K562 (cell line): ENCODE results near the gene GNAQ. TPM values are rescaled to one million over a fixed set of nuclear protein-coding genes. Genes with fewer than 3 reads are reported as not detected.

Experiments used
- ATAC-seq: fragments of 200-7000 bp; cut with Tn5 transposase; 3 replicates; pipeline ENCODE4 v1.9.1; 2020; ENCODE audit warnings: moderate library complexity
- BruUV-seq: library from RNA; stranded (reverse); fragments of 400-500 nt; replicated peaks from 2 replicates; lab custom pipeline; 2021; lab: Mats Ljungman, UMichigan
- CTCF ChIA-PET: fragments of 300-600 bp; formaldehyde crosslinking; extraction: SDS; loops from one replicate; lab custom pipeline; 2021; ENCODE audit warnings: low intra/inter-chr PET ratio; lab: Yijun Ruan, JAX
- POLR2A ChIA-PET: fragments of 300-600, 350-650 bp; sonication (Branson Sonifier 250); formaldehyde crosslinking; extraction: SDS; loops from one replicate; lab custom pipeline; 2021; ENCODE audit warnings: antibody characterized with exemption, inconsistent platforms; lab: Yijun Ruan, JAX
- DNase-seq, 4 experiments: peaks; one replicate each; pipeline versions ENCODE4 v3.0.0 to v3.0.0-alpha.2; 2011 to 2018; ENCODE audit warnings: low spot score in 3 of 4, mixed read lengths in 3 of 4; ENCODE audit errors: extremely low read depth in 1 of 4
- FAIRE-seq: peaks from 2 replicates; lab custom pipeline; 2011; peaks lifted over from hg19 to GRCh38; lab: Jason Lieb, UNC
- H2AFZ ChIP-seq: 2 replicates; pipeline ENCODE4 v1.6.0; 2011; ENCODE audit warnings: low read depth, low read length, control low read depth, inconsistent platforms
- H3K27ac ChIP-seq: fragments of 200-600 bp; 3 replicates; pipeline ENCODE4 v1.8.0; 2011; ENCODE audit warnings: low read depth, mild to moderate bottlenecking, control low read depth, inconsistent platforms, low read length, moderate library complexity, mixed read lengths; ENCODE audit errors: extremely low read depth
- H3K27me3 ChIP-seq, 2 experiments: fragments of 300-600 bp in 1 of 2; 2 replicates in 1 of 2; 3 replicates in 1 of 2; pipeline versions ENCODE4 v1.6.0 to v1.8.0; 2011; ENCODE audit warnings: inconsistent platforms in 2 of 2, low read length in 2 of 2, mild to moderate bottlenecking in 1 of 2, mixed read lengths in 1 of 2, moderate library complexity in 1 of 2; ENCODE audit not compliant: control insufficient read depth in 2 of 2, insufficient read depth in 2 of 2
- H3K36me3 ChIP-seq: fragments of 300-600 bp; 3 replicates; pipeline ENCODE4 v1.8.0; 2011; ENCODE audit warnings: mild to moderate bottlenecking, low read length, inconsistent platforms; ENCODE audit not compliant: control insufficient read depth, insufficient read depth
- H3K4me1 ChIP-seq, 2 experiments: fragments of 200-600 bp in 1 of 2; replicated peaks in 1 of 2; 2 replicates in 1 of 2; 3 replicates in 1 of 2; pipeline versions ENCODE4 v1.5.1 to v1.8.0; 2011; ENCODE audit warnings: inconsistent platforms in 2 of 2, low read length in 2 of 2, mild to moderate bottlenecking in 1 of 2, mixed read lengths in 1 of 2, moderate library complexity in 1 of 2; ENCODE audit not compliant: control insufficient read depth in 2 of 2, insufficient read depth in 2 of 2
- H3K4me2 ChIP-seq: 2 replicates; pipeline ENCODE4 v1.6.1; 2011; ENCODE audit warnings: low read length, control low read depth, inconsistent platforms, mixed read lengths; ENCODE audit not compliant: insufficient read depth
- H3K4me3 ChIP-seq: fragments of 200-600 bp; sonication (generic), shearing (Covaris generic); 2 replicates; pipeline ENCODE4 v1.5.1; 2016; ENCODE audit warnings: control low read depth, inconsistent platforms
- H3K79me2 ChIP-seq: fragments of 200-600 bp; 3 replicates; pipeline ENCODE4 v1.8.0; 2011; ENCODE audit warnings: low read length, inconsistent platforms; ENCODE audit not compliant: control insufficient read depth, insufficient read depth
- H3K9ac ChIP-seq, 2 experiments: 2 replicates each; pipeline versions ENCODE4 v1.6.0 to v1.6.1; 2011; ENCODE audit warnings: low read depth in 2 of 2, low read length in 2 of 2, control low read depth in 1 of 2, inconsistent platforms in 1 of 2, mild to moderate bottlenecking in 1 of 2, mixed read lengths in 1 of 2; ENCODE audit not compliant: insufficient read depth in 1 of 2
- H3K9me1 ChIP-seq: one replicate; pipeline ENCODE4 v1.6.0; 2011; ENCODE audit warnings: inconsistent platforms, mild to moderate bottlenecking, low read length, moderate library complexity; ENCODE audit not compliant: control insufficient read depth, insufficient read depth
- H3K9me3 ChIP-seq: replicated peaks from 2 replicates; pipeline ENCODE4 v1.5.1; 2011; ENCODE audit warnings: low read depth, low read length, inconsistent platforms; ENCODE audit not compliant: control insufficient read depth, insufficient read depth
- H4K20me1 ChIP-seq: replicated peaks from 2 replicates; pipeline ENCODE4 v1.6.1; 2011; ENCODE audit warnings: low read length, inconsistent platforms, mixed read lengths; ENCODE audit not compliant: control insufficient read depth, insufficient read depth
- FOXJ2 ChIP-seq: fragments of 200-800 bp; sonication (Bioruptor generic); IDR thresholded peaks from 2 replicates; pipeline ENCODE4 v1.6.1; 2016; ENCODE audit warnings: missing genetic modification characterization, missing compliant biosample characterization
- ILK ChIP-seq: fragments of 450-650 bp; IDR thresholded peaks from 2 replicates; pipeline ENCODE4 v1.6.1; 2016; ENCODE audit warnings: missing genetic modification characterization, low read depth, mild to moderate bottlenecking, missing compliant biosample characterization, moderate library complexity, borderline replicate concordance
- LCOR ChIP-seq: sonication (generic); formaldehyde crosslinking; IDR thresholded peaks from 2 replicates; pipeline ENCODE4 v1.8.0; 2022; ENCODE audit warnings: mild to moderate bottlenecking, missing genetic modification reagents
- LEF1 ChIP-seq: fragments of 450-650 bp; IDR thresholded peaks from 2 replicates; pipeline ENCODE4 v1.6.1; 2016; ENCODE audit warnings: mild to moderate bottlenecking
- NFIC ChIP-seq: fragments of 450-650 bp; IDR thresholded peaks from 2 replicates; pipeline ENCODE4 v1.6.1; 2017; ENCODE audit warnings: mild to moderate bottlenecking, inconsistent platforms
- TCFL5 ChIP-seq: fragments of 250-450 bp; sonication (Bioruptor Pico); conservative IDR thresholded peaks from 2 replicates; pipeline ENCODE4 v1.6.1; 2021; ENCODE audit warnings: mild to moderate bottlenecking, moderate library complexity, matching md5 sums
- ZNF23 ChIP-seq: fragments of 250-450 bp; sonication (Bioruptor Pico); IDR thresholded peaks from 2 replicates; pipeline ENCODE4 v1.4.0; 2020; ENCODE audit warnings: mild to moderate bottlenecking
- ZNF79 ChIP-seq: fragments of 250-450 bp; sonication (Bioruptor Pico); IDR thresholded peaks from 2 replicates; pipeline ENCODE4 v1.4.0; 2020; ENCODE audit warnings: low read depth, mild to moderate bottlenecking, moderate library complexity
- WGBS: fragments of 100-300 bp; shearing (Covaris generic); methylation state at CpG from one replicate; pipeline ENCODE4 v1.1.6; 2016; ENCODE audit warnings: low coverage, mixed read lengths; ENCODE audit not compliant: insufficient coverage; ENCODE audit errors: missing lambda C conversion rate; 5-methylcytosine and 5-hydroxymethylcytosine counted together
- in situ Hi-C: fragments of 300-500 bp; cut with MboI; formaldehyde crosslinking; loops from 4 replicates; pipeline ENCODE4 v1.15.0; 2018; ENCODE audit warnings: inconsistent platforms, mixed read lengths
- intact Hi-C: fragments of 100-400 bp; cut with micrococcal nuclease; formaldehyde crosslinking; loops from 2 replicates; pipeline ENCODE4 v1.14.2; 2022
- polyA plus RNA-seq, 8 experiments: library from polyadenylated mRNA; depleted of rRNA in 4 of 8; stranded (reverse) in 5 of 8; unstranded in 3 of 8; fragments of >200 nt; fragmentation: Nextera tagmentation in 2 of 8; fragmentation: Illumina TruSeq in 1 of 8; extraction: Ambion mirVana in 2 of 8; extraction: Trizol in 1 of 8; gene quantifications; 2 replicates each; pipeline versions ENCODE4 v1.2.1 to v1.2.3, GENCODE V29; 2011 to 2014; ENCODE audit warnings: inconsistent platforms in 1 of 8, missing spikeins in 1 of 8
- total RNA-seq, 7 experiments: library from RNA; depleted of rRNA in 6 of 7; stranded (reverse); fragments of >200 nt in 6 of 7; fragmentation: Illumina TruSeq in 2 of 7; extraction: Trizol in 2 of 7; gene quantifications; 2 replicates each; pipeline versions ENCODE4 v1.2.1 to v1.2.3, GENCODE V29; 2011 to 2021; ENCODE audit warnings: low replicate concordance in 1 of 7
- TF ChIP-seq, protein P1 (sequence below), 2 experiments: fragments of 450-650 bp; formaldehyde crosslinking in 1 of 2; IDR thresholded peaks; 2 replicates each; pipeline versions ENCODE4 v1.4.0 to v1.6.1; 2014 to 2020; ENCODE audit warnings: mild to moderate bottlenecking in 2 of 2, borderline replicate concordance in 1 of 2, low read depth in 1 of 2

GNAQ gene
- total and polyA plus RNA-seq, 9 of the 15 experiments (the other 6 are each of a cell fraction or from before 2014, with no cell fraction given), result 4.8 to 27.9 (median 17.5) TPM

DNA sequence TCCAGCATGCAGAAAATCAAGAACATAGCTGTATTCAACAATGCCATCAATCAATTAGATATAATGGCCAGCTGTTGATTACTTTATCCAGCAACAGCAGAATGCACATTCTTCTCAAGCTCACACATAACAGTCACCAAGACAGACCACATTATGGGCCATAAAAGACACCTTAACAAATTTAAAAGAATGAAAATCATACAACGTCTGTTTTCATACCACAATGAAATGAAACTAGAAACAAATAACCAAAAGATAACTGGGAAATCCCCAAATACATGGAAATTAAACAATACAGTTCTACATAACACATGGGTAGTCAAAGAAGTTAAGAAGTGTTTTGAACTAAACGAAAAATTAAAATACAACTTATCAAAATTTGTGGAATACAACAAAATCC, 252.6 kb downstream of the GNAQ start:
- Histone ChIP-seq H3K4me3 (no peak overlapping the region), H3K4me1 (no peaks in the 10 kb centered on the region; a peak in 1 of 5 replicates), H3K9me3 (no peaks in the 10 kb centered on the region), H2AFZ (no peak overlapping the region), H3K9me1 (no peaks in the 10 kb centered on the region), H3K36me3 (no peaks in the 10 kb centered on the region), H3K27me3 (no peaks in the 10 kb centered on the region), H3K79me2 (no peaks in the 10 kb centered on the region), H3K4me2 (no peak overlapping the region), H3K9ac (no peak overlapping the region), H3K27ac (no peak overlapping the region), H4K20me1 (no peaks in the 10 kb centered on the region)
- in situ Hi-C loops (no loop called here), intact Hi-C loops (no loop called here)
- BruUV-seq, result no TSS peak
- ChIA-PET POLR2A (no interaction called here), CTCF (no interaction called here)
- WGBS, result 89% methylated on average over 2 of the region's 2 CpGs
- DNase-seq (no peak), FAIRE-seq (no peak), ATAC-seq (no peak)
- no peak for TF ChIP-seq ILK (tag)
- TF ChIP-seq ZNF23 (CRISPR knock-in tag), result no peak
- no peak for TF ChIP-seq FOXJ2 (tag)
- TF ChIP-seq ZNF79, result no peak
- no peak for TF ChIP-seq LEF1
- TF ChIP-seq NFIC, result no peak
- TF ChIP-seq, protein P1, sequence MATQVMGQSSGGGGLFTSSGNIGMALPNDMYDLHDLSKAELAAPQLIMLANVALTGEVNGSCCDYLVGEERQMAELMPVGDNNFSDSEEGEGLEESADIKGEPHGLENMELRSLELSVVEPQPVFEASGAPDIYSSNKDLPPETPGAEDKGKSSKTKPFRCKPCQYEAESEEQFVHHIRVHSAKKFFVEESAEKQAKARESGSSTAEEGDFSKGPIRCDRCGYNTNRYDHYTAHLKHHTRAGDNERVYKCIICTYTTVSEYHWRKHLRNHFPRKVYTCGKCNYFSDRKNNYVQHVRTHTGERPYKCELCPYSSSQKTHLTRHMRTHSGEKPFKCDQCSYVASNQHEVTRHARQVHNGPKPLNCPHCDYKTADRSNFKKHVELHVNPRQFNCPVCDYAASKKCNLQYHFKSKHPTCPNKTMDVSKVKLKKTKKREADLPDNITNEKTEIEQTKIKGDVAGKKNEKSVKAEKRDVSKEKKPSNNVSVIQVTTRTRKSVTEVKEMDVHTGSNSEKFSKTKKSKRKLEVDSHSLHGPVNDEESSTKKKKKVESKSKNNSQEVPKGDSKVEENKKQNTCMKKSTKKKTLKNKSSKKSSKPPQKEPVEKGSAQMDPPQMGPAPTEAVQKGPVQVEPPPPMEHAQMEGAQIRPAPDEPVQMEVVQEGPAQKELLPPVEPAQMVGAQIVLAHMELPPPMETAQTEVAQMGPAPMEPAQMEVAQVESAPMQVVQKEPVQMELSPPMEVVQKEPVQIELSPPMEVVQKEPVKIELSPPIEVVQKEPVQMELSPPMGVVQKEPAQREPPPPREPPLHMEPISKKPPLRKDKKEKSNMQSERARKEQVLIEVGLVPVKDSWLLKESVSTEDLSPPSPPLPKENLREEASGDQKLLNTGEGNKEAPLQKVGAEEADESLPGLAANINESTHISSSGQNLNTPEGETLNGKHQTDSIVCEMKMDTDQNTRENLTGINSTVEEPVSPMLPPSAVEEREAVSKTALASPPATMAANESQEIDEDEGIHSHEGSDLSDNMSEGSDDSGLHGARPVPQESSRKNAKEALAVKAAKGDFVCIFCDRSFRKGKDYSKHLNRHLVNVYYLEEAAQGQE (IDR thresholded peaks at IDR 0.05; ENCODE audit: borderline replicate concordance), result no peak
- TF ChIP-seq, protein P1 (CRISPR knock-in tag; IDR thresholded peaks at IDR 0.05; ENCODE audit: low read depth), result no peak
- no peak for TF ChIP-seq TCFL5 (CRISPR knock-in tag)
- TF ChIP-seq LCOR (CRISPR knock-in tag), result no peak
